IMR-90 (cell line): Measurements from ENCODE around the gene KRTDAP. TPM values are rescaled to one million over a fixed set of nuclear protein-coding genes. Genes with fewer than 3 reads are reported as not detected.

Experiments used
- ATAC-seq: fragments of 200-7000 bp; cut with Tn5 transposase; 2 replicates; pipeline ENCODE4 v1.9.1; 2020; ENCODE audit warnings: low read depth, mild to moderate bottlenecking, moderate library complexity
- BruUV-seq: library from RNA; stranded (reverse); fragments of 400-500 nt; replicated peaks from 2 replicates; lab custom pipeline; 2021; lab: Mats Ljungman, UMichigan
- CTCF ChIA-PET: fragments of 300-600 bp; formaldehyde crosslinking; extraction: SDS; loops from one replicate; lab custom pipeline; 2021; ENCODE audit warnings: antibody characterized with exemption; lab: Yijun Ruan, JAX
- POLR2A ChIA-PET: fragments of 300-600 bp; sonication (Branson Sonifier 250); formaldehyde crosslinking; loops from one replicate; lab custom pipeline; 2022; ENCODE audit warnings: antibody characterized with exemption; ENCODE audit not compliant: unreplicated experiment; lab: Charles Lee
- DNase-seq: peaks from one replicate; pipeline ENCODE4 v3.0.0; 2013
- H2AFZ ChIP-seq: replicated peaks from 2 replicates; pipeline ENCODE3; 2013; ENCODE audit warnings: low read length, mild to moderate bottlenecking; ENCODE audit not compliant: poor library complexity
- H2AK5ac ChIP-seq: 2 replicates; pipeline ENCODE4 v1.6.1; 2013; ENCODE audit warnings: low read depth, low read length, inconsistent platforms
- H2AK9ac ChIP-seq: replicated peaks from 2 replicates; pipeline ENCODE3; 2013; ENCODE audit warnings: mild to moderate bottlenecking, low read depth, low read length, moderate library complexity; ENCODE audit not compliant: poor library complexity
- H2BK120ac ChIP-seq: 2 replicates; pipeline ENCODE4 v1.6.1; 2013; ENCODE audit warnings: low read depth, low read length, inconsistent platforms
- H2BK15ac ChIP-seq: 3 replicates; pipeline ENCODE4 v1.6.1; 2013; ENCODE audit warnings: low read depth, low read length, inconsistent platforms
- H2BK20ac ChIP-seq: 2 replicates; pipeline ENCODE4 v1.6.1; 2013; ENCODE audit warnings: low read depth, mild to moderate bottlenecking, inconsistent platforms, low read length, moderate library complexity
- H2BK5ac ChIP-seq: 2 replicates; pipeline ENCODE4 v1.6.1; 2013; ENCODE audit warnings: mild to moderate bottlenecking, low read depth, low read length, inconsistent platforms; ENCODE audit not compliant: poor library complexity, severe bottlenecking
- H3K14ac ChIP-seq: replicated peaks from 2 replicates; pipeline ENCODE4 v1.6.1; 2013; ENCODE audit warnings: low read depth, low read length, inconsistent platforms
- H3K18ac ChIP-seq: 2 replicates; pipeline ENCODE4 v1.6.1; 2013; ENCODE audit warnings: low read depth, low read length, control low read depth
- H3K23ac ChIP-seq: 2 replicates; pipeline ENCODE4 v1.6.1; 2013; ENCODE audit warnings: low read depth, low read length, inconsistent platforms
- H3K27ac ChIP-seq: 2 replicates; pipeline ENCODE4 v1.5.1; 2013; ENCODE audit warnings: mild to moderate bottlenecking, control low read depth, low read length; ENCODE audit not compliant: insufficient read depth
- H3K27me3 ChIP-seq: 2 replicates; pipeline ENCODE4 v1.6.1; 2013; ENCODE audit warnings: low read length; ENCODE audit not compliant: control insufficient read depth, insufficient read depth
- H3K36me3 ChIP-seq: 2 replicates; pipeline ENCODE4 v1.6.1; 2013; ENCODE audit warnings: low read length, mixed read lengths; ENCODE audit not compliant: control insufficient read depth, insufficient read depth
- H3K4ac ChIP-seq: 2 replicates; pipeline ENCODE4 v1.6.1; 2013; ENCODE audit warnings: low read depth, low read length, inconsistent platforms
- H3K4me1 ChIP-seq: 2 replicates; pipeline ENCODE4 v1.6.1; 2013; ENCODE audit warnings: low read length, mixed read lengths; ENCODE audit not compliant: control insufficient read depth, insufficient read depth
- H3K4me2 ChIP-seq: 2 replicates; pipeline ENCODE4 v1.6.1; 2013; ENCODE audit warnings: low read depth, mild to moderate bottlenecking, control low read depth, low read length, moderate library complexity
- H3K4me3 ChIP-seq: 2 replicates; pipeline ENCODE4 v1.5.1; 2013; ENCODE audit warnings: low read depth, mild to moderate bottlenecking, control low read depth, low read length, moderate library complexity; ENCODE audit not compliant: insufficient read depth
- H3K56ac ChIP-seq: 2 replicates; pipeline ENCODE4 v1.6.1; 2013; ENCODE audit warnings: low read length, inconsistent platforms; ENCODE audit not compliant: insufficient read depth; ENCODE audit errors: extremely low read depth
- H3K79me1 ChIP-seq, 2 experiments: 2 replicates each; pipeline ENCODE4 v1.6.1; 2013; ENCODE audit warnings: low read length in 2 of 2, inconsistent platforms in 1 of 2, low read depth in 1 of 2
- H3K9ac ChIP-seq: 2 replicates; pipeline ENCODE4 v1.6.1; 2013; ENCODE audit warnings: low read depth, low read length, control low read depth
- H3K9me1 ChIP-seq: 2 replicates; pipeline ENCODE4 v1.6.1; 2013; ENCODE audit warnings: low read length, inconsistent platforms; ENCODE audit not compliant: insufficient read depth
- H3K9me3 ChIP-seq: 2 replicates; pipeline ENCODE4 v1.6.1; 2013; ENCODE audit warnings: low read length; ENCODE audit not compliant: control insufficient read depth, insufficient read depth
- H4K20me1 ChIP-seq: 2 replicates; pipeline ENCODE4 v1.6.1; 2013; ENCODE audit warnings: low read length, inconsistent platforms; ENCODE audit not compliant: insufficient read depth
- H4K5ac ChIP-seq: 2 replicates; pipeline ENCODE4 v1.6.1; 2013; ENCODE audit warnings: mild to moderate bottlenecking, low read depth, low read length, control low read depth
- H4K8ac ChIP-seq, 2 experiments: 2 replicates each; pipeline ENCODE4 v1.6.1; 2013; ENCODE audit warnings: low read depth in 2 of 2, low read length in 2 of 2, control low read depth in 1 of 2, inconsistent platforms in 1 of 2
- H4K91ac ChIP-seq: 2 replicates; pipeline ENCODE4 v1.6.1; 2013; ENCODE audit warnings: low read depth, low read length, inconsistent platforms; ENCODE audit not compliant: insufficient read depth
- BHLHE40 ChIP-seq: fragments of 150-350 bp; IDR thresholded peaks from 2 replicates; pipeline ENCODE4 v1.6.1; 2016; ENCODE audit warnings: mild to moderate bottlenecking, low read depth, low read length
- CEBPB ChIP-seq: IDR thresholded peaks from 2 replicates; pipeline ENCODE4 v1.6.1; 2012; ENCODE audit warnings: low read depth, low read length, improper control_type of control experiment
- CHD1 ChIP-seq: IDR thresholded peaks from 2 replicates; pipeline ENCODE4 v1.6.1; 2012; ENCODE audit warnings: low read depth, low read length, improper control_type of control experiment
- FOS ChIP-seq: fragments of 150-350 bp; IDR thresholded peaks from 2 replicates; pipeline ENCODE4 v1.6.1; 2016; ENCODE audit warnings: low read depth, low read length
- MAFK ChIP-seq: IDR thresholded peaks from 2 replicates; pipeline ENCODE4 v1.6.1; 2012; ENCODE audit warnings: low read depth, low read length, improper control_type of control experiment
- MAZ ChIP-seq: IDR thresholded peaks from 2 replicates; pipeline ENCODE4 v1.6.1; 2012; ENCODE audit warnings: low read depth, mild to moderate bottlenecking, low read length, improper control_type of control experiment, moderate library complexity, borderline replicate concordance
- MXI1 ChIP-seq: IDR thresholded peaks from 2 replicates; pipeline ENCODE4 v1.6.1; 2012; ENCODE audit warnings: low read depth, mild to moderate bottlenecking, low read length, moderate library complexity, borderline replicate concordance
- NFE2L2 ChIP-seq: fragments of 150-350 bp; IDR thresholded peaks from 2 replicates; pipeline ENCODE4 v1.6.1; 2016; ENCODE audit warnings: low read depth, mild to moderate bottlenecking, low read length
- POLR2A ChIP-seq: IDR thresholded peaks from 2 replicates; pipeline ENCODE4 v1.6.1; 2012; ENCODE audit warnings: mild to moderate bottlenecking, low read depth, low read length
- RAD21 ChIP-seq: IDR thresholded peaks from 2 replicates; pipeline ENCODE4 v1.6.1; 2012; ENCODE audit warnings: low read length, improper control_type of control experiment
- RCOR1 ChIP-seq: IDR thresholded peaks from 2 replicates; pipeline ENCODE4 v1.6.1; 2012; ENCODE audit warnings: mild to moderate bottlenecking, low read length, improper control_type of control experiment; ENCODE audit not compliant: insufficient replicate concordance
- RFX5 ChIP-seq: IDR thresholded peaks from 2 replicates; pipeline ENCODE4 v1.8.0; 2012; ENCODE audit warnings: low read depth, mild to moderate bottlenecking, low read length, moderate library complexity
- SMC3 ChIP-seq: fragments of 150-350 bp; IDR thresholded peaks from 2 replicates; pipeline ENCODE4 v1.6.1; 2016; ENCODE audit warnings: low read depth, mild to moderate bottlenecking, antibody characterized with exemption, low read length, moderate library complexity
- WGBS, 2 experiments: methylation state at CpG; one replicate each; pipeline versions ENCODE4 v1.1.5 to v1.1.7; 2013; ENCODE audit warnings: missing lambda C conversion rate in 2 of 2; ENCODE audit not compliant: insufficient read length in 1 of 2; ENCODE audit errors: extremely low coverage in 2 of 2; 5-methylcytosine and 5-hydroxymethylcytosine counted together
- dilution Hi-C: fragments of 300-500 bp; cut with HindIII; formaldehyde crosslinking; loops from one replicate; pipeline ENCODE4 v1.14.3; 2018; ENCODE audit warnings: low sequenced_read_pairs; ENCODE audit not compliant: unreplicated experiment
- in situ Hi-C: fragments of 300-500 bp; cut with MboI; formaldehyde crosslinking; loops from 3 replicates; pipeline ENCODE4 v1.14.3; 2019; ENCODE audit warnings: low sequenced_read_pairs, inconsistent platforms, mixed read lengths
- intact Hi-C: fragments of 100-400 bp; cut with micrococcal nuclease; formaldehyde crosslinking; loops from 2 replicates; pipeline ENCODE4 v1.10.0; 2022
- polyA plus RNA-seq, 3 experiments: library from polyadenylated mRNA; depleted of rRNA; stranded (reverse); fragments of >200 nt; gene quantifications; 2 replicates each; pipeline ENCODE4 v1.2.3, GENCODE V29; 2012; ENCODE audit warnings: low replicate concordance in 1 of 3
- total RNA-seq: library from RNA; depleted of rRNA; stranded (reverse); fragments of >200 nt; gene quantifications from 2 replicates; pipeline ENCODE4 v1.2.3, GENCODE V29; 2012
- TF ChIP-seq, protein P1 (sequence below): fragments of 150-350 bp; IDR thresholded peaks from 2 replicates; pipeline ENCODE4 v1.6.1; 2017; ENCODE audit warnings: mild to moderate bottlenecking, antibody characterized with exemption, low read length, low read depth
- TF ChIP-seq, protein P2 (sequence below): conservative IDR thresholded peaks from 2 replicates; pipeline ENCODE4 v1.5.1; 2012; ENCODE audit warnings: mild to moderate bottlenecking, low read depth, low read length, improper control_type of control experiment
- TF ChIP-seq, protein P3 (sequence below): fragments of 150-350 bp; IDR thresholded peaks from 2 replicates; pipeline ENCODE4 v1.6.1; 2016; ENCODE audit warnings: low read depth, mild to moderate bottlenecking, low read length, moderate library complexity, borderline replicate concordance

KRTDAP gene
- total and polyA plus RNA-seq, 2 of the 4 experiments (the other 2 are of a cell fraction), result not detected

DNA sequence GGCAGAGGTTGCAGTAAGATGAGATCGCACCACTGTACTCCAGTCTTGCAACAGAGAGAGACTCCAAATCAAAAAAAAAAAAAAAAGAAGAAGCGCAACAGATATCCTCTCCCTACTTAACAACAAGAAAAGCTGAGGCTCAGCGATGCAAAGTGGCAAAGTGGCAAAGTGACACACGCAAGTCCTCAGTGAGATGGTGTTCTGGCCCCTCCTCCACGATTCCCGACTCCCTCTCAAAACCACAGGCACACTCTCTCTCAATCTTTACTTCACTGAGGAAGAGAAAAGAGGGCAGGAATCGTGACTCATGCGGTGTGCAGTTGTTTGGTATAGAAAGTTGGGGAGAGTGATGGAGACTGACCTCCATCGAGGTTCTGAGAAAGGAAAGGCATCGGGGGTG lies 29.7 kb downstream of the KRTDAP start:
- ATAC-seq, result no peak
- no peak overlapping the region for H2BK5ac ChIP-seq

More for the DNA sequence above, 29.7 kb downstream of the KRTDAP start:
- no peak for DNase-seq
- dilution Hi-C loops, result no loop called here
- Histone ChIP-seq H3K4me1 (no peaks in the 10 kb centered on the region), H3K27me3 (peaks cover 4% of the 10 kb centered on the region; the same call in 1 of the 2 replicates), H2BK120ac (no peak overlapping the region), H2BK15ac (no peak overlapping the region), H3K9ac (no peak overlapping the region), H3K56ac (no peak overlapping the region), H3K4me3 (no peak overlapping the region), H3K9me3 (no peaks in the 10 kb centered on the region), H4K91ac (no peak overlapping the region), H3K4me2 (no peak overlapping the region), H3K27ac (no peak overlapping the region), H3K79me1 (no peaks in the 10 kb centered on the region), H3K18ac (no peak overlapping the region), H2AFZ (no peak overlapping the region), H3K4ac (no peak overlapping the region), H2AK5ac (no peak overlapping the region), H3K23ac (no peak overlapping the region), H3K36me3 (no peaks in the 10 kb centered on the region), H2BK20ac (no peak overlapping the region), H3K9me1 (no peaks in the 10 kb centered on the region), H2AK9ac (no peak overlapping the region), H4K5ac (no peak overlapping the region), H4K20me1 (no peaks in the 10 kb centered on the region), H4K8ac (no peak overlapping the region), H3K14ac (no peak overlapping the region)
- ChIA-PET POLR2A (no interaction called here), CTCF (interaction anchor here (0.6 kb wide), 1 partner anchor 35 kb away, joined by 10 read pairs; no protein-coding TSS in a partner anchor)
- intact Hi-C loops, result loop anchor here (10.0 kb wide), 1 partner anchor 106 kb away; the partner anchor contains the start of gene FFAR3
- no peak for TF ChIP-seq RFX5
- TF ChIP-seq BHLHE40, result no peak
- TF ChIP-seq CHD1, result no peak
- no peak for TF ChIP-seq SMC3
- no peak for TF ChIP-seq MAFK
- no peak for TF ChIP-seq RCOR1
- no peak for TF ChIP-seq CEBPB
- TF ChIP-seq MAZ, result no peak
- TF ChIP-seq, protein P1, sequence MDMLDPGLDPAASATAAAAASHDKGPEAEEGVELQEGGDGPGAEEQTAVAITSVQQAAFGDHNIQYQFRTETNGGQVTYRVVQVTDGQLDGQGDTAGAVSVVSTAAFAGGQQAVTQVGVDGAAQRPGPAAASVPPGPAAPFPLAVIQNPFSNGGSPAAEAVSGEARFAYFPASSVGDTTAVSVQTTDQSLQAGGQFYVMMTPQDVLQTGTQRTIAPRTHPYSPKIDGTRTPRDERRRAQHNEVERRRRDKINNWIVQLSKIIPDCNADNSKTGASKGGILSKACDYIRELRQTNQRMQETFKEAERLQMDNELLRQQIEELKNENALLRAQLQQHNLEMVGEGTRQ, result no peak
- no peak for TF ChIP-seq FOS
- no peak for TF ChIP-seq MXI1
- TF ChIP-seq POLR2A, result no peak
- TF ChIP-seq RAD21, result no peak
- no peak for TF ChIP-seq NFE2L2
- TF ChIP-seq, protein P2, sequence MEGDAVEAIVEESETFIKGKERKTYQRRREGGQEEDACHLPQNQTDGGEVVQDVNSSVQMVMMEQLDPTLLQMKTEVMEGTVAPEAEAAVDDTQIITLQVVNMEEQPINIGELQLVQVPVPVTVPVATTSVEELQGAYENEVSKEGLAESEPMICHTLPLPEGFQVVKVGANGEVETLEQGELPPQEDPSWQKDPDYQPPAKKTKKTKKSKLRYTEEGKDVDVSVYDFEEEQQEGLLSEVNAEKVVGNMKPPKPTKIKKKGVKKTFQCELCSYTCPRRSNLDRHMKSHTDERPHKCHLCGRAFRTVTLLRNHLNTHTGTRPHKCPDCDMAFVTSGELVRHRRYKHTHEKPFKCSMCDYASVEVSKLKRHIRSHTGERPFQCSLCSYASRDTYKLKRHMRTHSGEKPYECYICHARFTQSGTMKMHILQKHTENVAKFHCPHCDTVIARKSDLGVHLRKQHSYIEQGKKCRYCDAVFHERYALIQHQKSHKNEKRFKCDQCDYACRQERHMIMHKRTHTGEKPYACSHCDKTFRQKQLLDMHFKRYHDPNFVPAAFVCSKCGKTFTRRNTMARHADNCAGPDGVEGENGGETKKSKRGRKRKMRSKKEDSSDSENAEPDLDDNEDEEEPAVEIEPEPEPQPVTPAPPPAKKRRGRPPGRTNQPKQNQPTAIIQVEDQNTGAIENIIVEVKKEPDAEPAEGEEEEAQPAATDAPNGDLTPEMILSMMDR, result no peak
- TF ChIP-seq, protein P3, sequence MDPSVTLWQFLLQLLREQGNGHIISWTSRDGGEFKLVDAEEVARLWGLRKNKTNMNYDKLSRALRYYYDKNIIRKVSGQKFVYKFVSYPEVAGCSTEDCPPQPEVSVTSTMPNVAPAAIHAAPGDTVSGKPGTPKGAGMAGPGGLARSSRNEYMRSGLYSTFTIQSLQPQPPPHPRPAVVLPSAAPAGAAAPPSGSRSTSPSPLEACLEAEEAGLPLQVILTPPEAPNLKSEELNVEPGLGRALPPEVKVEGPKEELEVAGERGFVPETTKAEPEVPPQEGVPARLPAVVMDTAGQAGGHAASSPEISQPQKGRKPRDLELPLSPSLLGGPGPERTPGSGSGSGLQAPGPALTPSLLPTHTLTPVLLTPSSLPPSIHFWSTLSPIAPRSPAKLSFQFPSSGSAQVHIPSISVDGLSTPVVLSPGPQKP, result no peak
- WGBS, 2 experiments, result 92% methylated on average over 3 of the region's 10 CpGs; no CpG with 5 or more reads in 1 of the 2 experiments
- in situ Hi-C loops, result no loop called here
- BruUV-seq, result no TSS peak
